ENCODE results near the gene MYO18B.
A peak's percentile ranks its signal among the peaks of the same experiment; 100 is the strongest.
"Not testable (repeated sequence)": the region's sequence is repeated elsewhere in the genome, so short reads cannot be mapped to it uniquely, and the experiment has no call there.

Gene MYO18B, protein sequence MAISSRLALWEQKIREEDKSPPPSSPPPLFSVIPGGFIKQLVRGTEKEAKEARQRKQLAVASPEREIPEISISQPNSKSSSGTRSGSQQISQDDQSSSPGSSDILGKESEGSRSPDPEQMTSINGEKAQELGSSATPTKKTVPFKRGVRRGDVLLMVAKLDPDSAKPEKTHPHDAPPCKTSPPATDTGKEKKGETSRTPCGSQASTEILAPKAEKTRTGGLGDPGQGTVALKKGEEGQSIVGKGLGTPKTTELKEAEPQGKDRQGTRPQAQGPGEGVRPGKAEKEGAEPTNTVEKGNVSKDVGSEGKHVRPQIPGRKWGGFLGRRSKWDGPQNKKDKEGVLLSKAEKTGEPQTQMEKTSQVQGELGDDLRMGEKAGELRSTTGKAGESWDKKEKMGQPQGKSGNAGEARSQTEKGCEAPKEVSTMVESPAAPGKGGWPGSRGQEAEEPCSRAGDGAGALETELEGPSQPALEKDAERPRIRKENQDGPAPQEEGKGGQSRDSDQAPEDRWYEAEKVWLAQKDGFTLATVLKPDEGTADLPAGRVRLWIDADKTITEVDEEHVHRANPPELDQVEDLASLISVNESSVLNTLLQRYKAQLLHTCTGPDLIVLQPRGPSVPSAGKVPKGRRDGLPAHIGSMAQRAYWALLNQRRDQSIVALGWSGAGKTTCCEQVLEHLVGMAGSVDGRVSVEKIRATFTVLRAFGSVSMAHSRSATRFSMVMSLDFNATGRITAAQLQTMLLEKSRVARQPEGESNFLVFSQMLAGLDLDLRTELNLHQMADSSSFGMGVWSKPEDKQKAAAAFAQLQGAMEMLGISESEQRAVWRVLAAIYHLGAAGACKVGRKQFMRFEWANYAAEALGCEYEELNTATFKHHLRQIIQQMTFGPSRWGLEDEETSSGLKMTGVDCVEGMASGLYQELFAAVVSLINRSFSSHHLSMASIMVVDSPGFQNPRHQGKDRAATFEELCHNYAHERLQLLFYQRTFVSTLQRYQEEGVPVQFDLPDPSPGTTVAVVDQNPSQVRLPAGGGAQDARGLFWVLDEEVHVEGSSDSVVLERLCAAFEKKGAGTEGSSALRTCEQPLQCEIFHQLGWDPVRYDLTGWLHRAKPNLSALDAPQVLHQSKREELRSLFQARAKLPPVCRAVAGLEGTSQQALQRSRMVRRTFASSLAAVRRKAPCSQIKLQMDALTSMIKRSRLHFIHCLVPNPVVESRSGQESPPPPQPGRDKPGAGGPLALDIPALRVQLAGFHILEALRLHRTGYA (N-terminal part only)

GRCh38 chr22:25741692-25742626 lies at the start of gene MYO18B:
Gene MYO18B (plus strand): TSS chr22:25742188. CDS start chr22:25761093, 18,905 bp downstream.
- no peak for DNase-seq (ENCODE audit: low read depth in 2 of 2)

- no peak for DNase-seq (ENCODE audit: low read depth in 2 of 2)
Observed at GRCh38 chr22:25692397-25693267, 49.4 kb upstream of the MYO18B start.

- DNase-seq (ENCODE audit: low read depth in 2 of 2) = no peak
Observed at GRCh38 chr22:25693268-25693565, 48.8 kb upstream of the MYO18B start.

DNA sequence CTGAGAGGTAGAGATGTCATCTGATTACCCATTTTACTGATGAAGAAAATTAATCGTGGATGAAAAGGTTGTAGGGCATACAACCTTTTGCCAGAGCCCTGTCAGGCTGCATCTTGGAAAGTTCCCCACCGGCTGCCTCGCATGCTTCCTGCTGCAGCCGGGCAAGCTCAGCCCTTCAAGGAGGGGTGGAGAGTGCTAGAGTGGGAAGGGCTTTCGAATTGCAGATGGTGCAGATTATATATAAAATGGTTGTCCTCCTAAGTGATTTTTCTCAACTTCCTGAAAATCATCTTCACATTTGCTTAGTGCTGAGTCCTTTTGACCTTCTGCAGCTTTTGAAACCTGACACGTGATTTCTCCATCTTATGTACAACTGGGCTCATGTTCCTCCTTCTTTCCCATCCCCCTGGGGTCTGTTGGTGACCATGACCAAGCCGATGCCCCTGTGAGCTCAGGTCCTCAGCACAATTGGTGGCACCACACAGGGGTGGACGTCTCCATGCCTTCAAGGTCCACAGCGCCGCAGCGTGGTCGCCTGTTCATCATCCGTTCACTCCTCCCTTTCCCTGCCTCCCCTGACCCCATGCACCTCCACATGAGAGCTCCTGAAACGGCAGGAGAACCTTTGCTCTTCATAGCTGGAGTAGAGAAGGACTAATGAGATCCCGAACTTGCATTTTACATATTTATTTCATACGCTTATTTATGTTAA lies 47.6 kb upstream of the MYO18B start:
- no peak for DNase-seq (ENCODE audit: low read depth in 2 of 2)

DNA sequence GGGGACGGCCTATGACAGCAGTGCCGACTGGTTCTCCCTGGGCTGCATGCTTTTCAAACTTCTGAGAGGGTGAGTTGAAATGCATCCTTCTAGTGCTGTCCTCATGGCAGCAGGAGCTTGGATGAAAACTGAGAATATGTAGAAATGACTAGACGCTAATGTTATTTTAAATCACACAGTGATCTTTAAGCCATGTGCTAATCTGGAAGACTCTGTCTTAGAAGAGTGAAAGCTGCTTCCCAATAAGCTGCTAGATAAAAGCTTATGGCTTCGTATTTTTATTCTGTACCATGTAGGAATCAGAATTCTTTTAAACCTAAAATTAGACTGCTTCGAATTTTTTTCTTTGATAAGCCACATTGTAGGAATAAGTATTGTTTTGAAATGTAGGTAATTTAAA lies 46.8 kb upstream of the MYO18B start:
- DNase-seq (ENCODE audit: low read depth in 2 of 2) = no peak

- DNase-seq (ENCODE audit: low read depth in 2 of 2) = no peak
Observed at GRCh38 chr22:25696763-25697162, 45.2 kb upstream of the MYO18B start.

DNA sequence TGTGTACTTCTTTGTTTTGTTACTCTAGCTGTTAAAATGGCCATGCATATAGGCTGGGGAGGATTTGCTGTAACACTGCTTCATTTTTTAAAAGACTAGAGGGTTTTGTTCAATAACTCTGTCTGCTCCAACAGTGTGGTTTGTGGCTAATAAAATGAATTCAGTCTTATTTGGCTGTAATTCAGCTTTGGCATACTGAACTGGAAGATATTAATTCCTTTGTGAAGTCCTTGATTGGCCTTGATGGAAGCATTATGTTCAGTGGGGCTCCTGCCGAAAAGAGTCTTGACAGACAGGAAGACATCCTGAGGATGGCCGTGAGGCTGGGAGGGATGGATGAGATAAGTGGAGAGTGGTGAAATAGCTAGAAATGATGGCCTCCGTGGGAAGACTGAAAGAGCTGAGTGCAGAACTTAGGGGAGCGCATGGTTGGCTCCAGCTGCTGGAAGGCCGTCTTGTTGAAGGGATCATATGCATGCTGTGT lies 44.8 kb upstream of the MYO18B start:
- no peak for DNase-seq (ENCODE audit: low read depth in 2 of 2)

DNA sequence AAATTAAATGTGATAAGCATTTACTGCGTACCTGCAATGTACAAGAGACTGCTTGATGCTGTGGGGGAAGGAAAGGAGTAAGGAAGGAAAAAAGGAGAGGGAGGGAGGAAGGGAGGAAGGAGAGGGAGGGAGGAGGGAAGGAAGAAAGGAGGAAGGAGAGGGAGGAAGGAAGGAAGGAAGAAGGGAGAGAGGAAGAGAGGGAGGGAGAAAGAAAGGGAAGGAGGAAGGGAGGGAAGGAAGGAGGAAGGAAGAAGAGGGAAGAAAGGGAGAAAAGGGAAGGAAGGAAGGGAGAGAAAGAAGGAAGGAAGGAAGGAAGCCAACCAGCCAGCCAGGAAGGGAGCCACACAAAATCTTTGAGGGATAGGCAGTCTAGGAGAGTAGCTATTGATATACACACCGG lies 44.0 kb upstream of the MYO18B start:
- DNase-seq (ENCODE audit: low read depth in 2 of 2) = no peak

DNA sequence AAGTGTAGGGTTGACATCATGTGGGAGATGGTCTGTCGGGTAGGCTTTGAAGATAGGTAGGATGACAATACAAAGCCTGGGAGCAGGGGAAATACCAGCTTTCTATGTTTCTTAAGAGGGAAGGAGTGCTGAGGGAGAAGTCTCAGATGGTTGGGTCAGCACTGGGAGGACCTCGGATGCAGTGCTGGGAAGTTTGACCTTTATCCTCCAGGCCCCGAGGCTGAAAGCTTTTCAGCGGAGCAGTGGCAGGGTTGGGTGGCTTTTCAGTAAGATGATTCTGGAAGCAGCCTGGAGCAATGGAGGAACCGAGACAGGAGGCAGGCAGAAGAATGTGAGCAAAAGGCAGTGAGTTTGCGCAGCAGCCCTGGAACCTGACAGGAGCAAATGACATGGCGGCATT lies 43.5 kb upstream of the MYO18B start:
- DNase-seq (ENCODE audit: low read depth in 2 of 2) = no peak

GRCh38 chr22:25698978-25699377 lies 43.0 kb upstream of the MYO18B start:
- DNase-seq (ENCODE audit: low read depth in 2 of 2) = no peak

DNA sequence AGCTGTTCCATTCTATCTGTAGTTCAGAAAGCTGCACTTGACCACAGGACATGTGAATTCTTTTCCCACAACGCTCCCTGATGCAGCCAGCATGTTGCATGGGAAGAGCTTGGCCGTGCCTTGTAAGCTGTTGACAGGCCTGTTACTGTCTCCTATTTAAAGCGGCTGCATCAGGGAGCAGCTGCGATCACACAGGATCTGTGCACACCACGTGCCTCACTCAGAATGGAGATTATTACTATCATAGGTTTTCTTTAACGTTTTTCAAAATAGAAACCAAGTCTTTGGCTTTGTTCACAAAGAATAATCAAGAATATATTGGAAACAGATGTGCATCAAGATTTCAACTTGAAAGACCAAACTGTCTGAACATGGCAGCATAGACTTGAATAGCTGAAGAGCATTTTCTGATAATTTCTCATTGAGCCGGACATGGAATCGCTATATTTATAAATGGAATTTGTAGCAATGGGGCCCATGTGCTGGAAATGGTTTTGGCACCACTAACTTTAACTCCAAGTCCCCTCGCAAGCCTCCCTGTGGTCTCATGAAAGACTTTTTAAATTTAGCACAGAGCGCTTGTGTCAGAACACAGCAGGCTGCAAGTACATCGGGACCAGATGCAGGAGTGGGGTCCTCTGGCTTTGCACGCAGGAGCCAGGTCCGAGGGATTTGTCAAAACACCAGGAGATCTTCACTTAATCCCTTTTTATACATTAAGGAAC lies 40.8 kb upstream of the MYO18B start:
- peak; percentile 63 to 67 for DNase-seq (ENCODE audit: low read depth in 2 of 2)

GRCh38 chr22:25702040-25702439 lies 39.9 kb upstream of the MYO18B start:
- peak in 1 of 2 experiments; percentile 4 for DNase-seq (ENCODE audit: low read depth in 2 of 2)

DNA sequence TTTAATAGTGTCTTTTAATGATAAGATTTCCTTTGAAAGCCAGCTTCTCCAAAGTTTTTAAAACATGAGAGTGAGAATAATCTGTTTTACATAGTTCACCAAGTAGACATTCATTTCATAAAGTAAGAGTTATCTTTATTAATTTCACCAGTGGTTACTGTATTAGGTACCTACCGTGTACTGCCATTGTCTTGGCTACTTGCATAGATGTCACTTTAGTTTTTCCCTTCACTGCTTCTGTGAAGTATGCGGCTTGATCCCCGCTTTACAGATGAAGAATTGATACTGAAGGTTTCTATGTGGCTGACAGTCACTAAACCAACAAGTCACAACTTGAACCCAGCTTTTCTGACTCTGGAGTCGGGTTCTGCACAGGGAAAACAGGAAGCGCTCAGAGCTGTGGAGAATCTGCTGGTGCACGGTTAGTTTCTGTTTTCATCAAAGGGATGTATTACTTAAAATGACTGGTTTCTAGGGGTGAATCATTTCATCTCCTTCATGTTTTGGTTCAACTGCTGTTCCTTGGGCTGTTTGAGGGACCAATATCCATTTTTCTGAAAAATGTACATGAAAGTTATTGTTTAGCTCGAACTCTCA lies 39.3 kb upstream of the MYO18B start:
- DNase-seq (ENCODE audit: low read depth in 2 of 2) = no peak

DNA sequence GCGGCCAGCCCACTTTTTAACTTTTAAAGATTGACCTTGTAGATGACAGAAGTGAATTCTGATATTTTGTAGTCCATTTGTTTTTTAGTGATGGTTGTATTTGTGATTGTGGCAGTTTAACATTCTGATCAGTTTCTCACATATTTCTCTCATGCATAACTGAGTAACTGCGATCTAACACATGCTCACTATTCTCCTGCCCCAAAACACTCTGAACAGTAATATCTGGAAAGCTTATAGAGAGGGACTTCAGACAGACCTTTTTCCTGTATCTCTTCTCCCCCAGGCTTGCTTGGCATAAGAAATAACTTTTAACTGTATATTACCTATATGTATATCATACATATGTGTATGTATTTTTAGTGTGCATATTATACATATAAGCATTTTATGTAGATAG lies 37.3 kb upstream of the MYO18B start:
- no peak for DNase-seq (ENCODE audit: low read depth in 2 of 2)

DNA sequence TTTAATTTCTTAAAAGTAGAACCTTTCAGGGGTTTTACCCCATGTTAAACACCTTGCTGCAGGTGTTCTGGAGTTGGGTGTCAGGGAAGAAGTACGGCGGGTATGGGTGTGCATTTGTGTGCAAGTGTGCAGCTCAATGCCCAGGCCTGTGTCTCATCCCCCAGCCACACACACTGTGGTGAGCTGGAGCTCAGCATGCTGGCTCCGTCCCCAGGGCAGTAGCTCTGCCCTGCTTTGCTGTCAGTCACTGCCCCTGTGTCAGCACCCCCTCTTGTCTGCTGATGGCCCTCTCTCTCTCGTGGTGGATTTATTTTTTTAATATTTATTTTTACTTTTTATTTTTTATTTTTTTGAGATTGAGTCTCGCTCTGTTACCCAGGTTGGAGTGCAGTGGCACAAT lies 35.8 kb upstream of the MYO18B start:
- DNase-seq (ENCODE audit: low read depth in 2 of 2) = no peak

GRCh38 chr22:25708430-25708829 lies 33.6 kb upstream of the MYO18B start:
- not testable (repeated sequence) for DNase-seq (ENCODE audit: low read depth in 2 of 2)

DNA sequence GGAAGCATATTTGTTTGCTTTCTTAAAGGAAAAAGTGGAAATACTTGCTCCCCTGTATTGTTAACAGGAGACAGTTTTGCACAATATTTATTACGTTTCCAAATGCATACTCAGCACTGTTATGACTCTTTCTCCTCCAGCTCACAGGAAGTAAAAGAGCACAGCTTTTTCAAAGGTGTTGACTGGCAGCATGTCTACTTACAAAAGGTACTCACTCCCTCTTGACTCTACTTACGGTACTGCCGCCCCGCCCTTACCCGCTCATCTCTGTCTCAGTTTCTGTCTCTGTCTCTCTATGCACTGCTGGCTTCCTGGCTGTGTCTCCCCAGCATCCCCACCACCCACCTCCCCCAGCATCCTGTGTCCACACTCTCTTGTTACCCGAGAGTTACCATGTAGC lies 32.2 kb upstream of the MYO18B start:
- no peak for DNase-seq (ENCODE audit: low read depth in 2 of 2)

DNA sequence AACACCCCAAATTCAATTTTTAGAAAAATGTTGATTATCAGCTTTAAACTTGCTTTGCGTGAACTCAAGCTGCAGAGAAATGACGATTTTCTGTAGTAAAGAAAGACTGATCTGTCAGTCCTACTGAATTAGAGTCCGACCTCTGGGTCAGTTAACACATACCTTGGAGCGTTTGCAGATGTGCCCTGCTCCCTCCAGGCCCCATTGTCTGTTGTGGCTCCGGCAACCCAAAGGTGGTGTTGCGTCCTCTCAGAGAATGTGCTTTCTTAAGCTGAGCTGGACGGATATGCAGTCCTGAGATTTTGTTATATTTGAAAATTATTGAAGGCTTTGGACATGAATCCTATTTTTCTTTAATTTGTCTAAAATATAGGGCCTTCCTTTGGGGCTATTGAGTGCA lies 31.5 kb upstream of the MYO18B start:
- DNase-seq (ENCODE audit: low read depth in 2 of 2) = no peak
